Uterus (tissue), 2 donors: ENCODE measurements around the gene PLEKHM3.

ENCODE experiments used
- POLR2A ChIP-seq, 2 donors: fragments of 450-650 bp; IDR thresholded peaks; one replicate each; pipeline ENCODE4 v1.6.1; 2016; ENCODE audit warnings: antibody characterized with exemption in 2 of 2, mild to moderate bottlenecking in 1 of 2, moderate library complexity in 1 of 2
- TF ChIP-seq, protein P1 (sequence below), 4 experiments: fragments of 200-600 bp in 2 of 4; fragments of 450-650 bp in 2 of 4; sonication (generic) in 2 of 4; IDR thresholded peaks; one replicate each; pipeline ENCODE4 v1.5.1; 2016 to 2019; ENCODE audit warnings: antibody characterized with exemption in 4 of 4, mild to moderate bottlenecking in 2 of 4, moderate library complexity in 1 of 4

- TF ChIP-seq, protein P1, sequence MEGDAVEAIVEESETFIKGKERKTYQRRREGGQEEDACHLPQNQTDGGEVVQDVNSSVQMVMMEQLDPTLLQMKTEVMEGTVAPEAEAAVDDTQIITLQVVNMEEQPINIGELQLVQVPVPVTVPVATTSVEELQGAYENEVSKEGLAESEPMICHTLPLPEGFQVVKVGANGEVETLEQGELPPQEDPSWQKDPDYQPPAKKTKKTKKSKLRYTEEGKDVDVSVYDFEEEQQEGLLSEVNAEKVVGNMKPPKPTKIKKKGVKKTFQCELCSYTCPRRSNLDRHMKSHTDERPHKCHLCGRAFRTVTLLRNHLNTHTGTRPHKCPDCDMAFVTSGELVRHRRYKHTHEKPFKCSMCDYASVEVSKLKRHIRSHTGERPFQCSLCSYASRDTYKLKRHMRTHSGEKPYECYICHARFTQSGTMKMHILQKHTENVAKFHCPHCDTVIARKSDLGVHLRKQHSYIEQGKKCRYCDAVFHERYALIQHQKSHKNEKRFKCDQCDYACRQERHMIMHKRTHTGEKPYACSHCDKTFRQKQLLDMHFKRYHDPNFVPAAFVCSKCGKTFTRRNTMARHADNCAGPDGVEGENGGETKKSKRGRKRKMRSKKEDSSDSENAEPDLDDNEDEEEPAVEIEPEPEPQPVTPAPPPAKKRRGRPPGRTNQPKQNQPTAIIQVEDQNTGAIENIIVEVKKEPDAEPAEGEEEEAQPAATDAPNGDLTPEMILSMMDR (IDR thresholded peaks at IDR 0.05): no peak
- no peak for TF ChIP-seq POLR2A (IDR thresholded peaks at IDR 0.05)
Observed at GRCh38 chr2:208062113-208062512, 36.8 kb upstream of the PLEKHM3 start.
